ENCODE results near the gene PICALM. TPM values are rescaled to one million over a fixed set of nuclear protein-coding genes. Genes with fewer than 3 reads are reported as not detected.
A peak's percentile ranks its signal among the peaks of the same experiment; 100 is the strongest.

The PICALM gene
- total and polyA plus RNA-seq, 9 of the 15 experiments (the other 6 are each of a cell fraction or from before 2014, with no cell fraction given) = 41.3 to 990 (median 309) TPM

DNA sequence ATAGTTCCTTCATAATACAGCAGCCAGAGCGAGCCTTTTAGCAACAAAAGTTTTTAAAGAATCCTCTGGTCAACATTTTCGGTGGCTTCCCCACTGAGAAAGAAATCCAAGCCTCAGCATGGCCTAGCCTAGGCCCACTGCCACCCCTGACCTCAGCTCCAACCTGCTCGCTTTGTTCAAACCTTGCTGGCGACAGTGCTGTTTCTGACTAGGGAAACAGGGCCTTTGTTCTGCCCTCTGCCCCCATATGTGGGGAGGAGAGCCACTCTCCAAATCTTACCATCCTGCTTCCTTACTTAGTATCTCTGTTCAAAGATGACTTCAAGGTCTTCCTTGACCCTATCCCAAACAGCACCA, 117.9 kb downstream of the PICALM start (continued):
- TF ChIP-seq LCOR (CRISPR knock-in tag; IDR thresholded peaks at IDR 0.05) (0 out of 2 replicates have a peak, but pooled peaks have one; percentile 43), TAF1 (IDR thresholded peaks at IDR 0.05; ENCODE audit: control insufficient read depth, extremely low read depth, insufficient read depth, low read length, severe bottlenecking) (no peak), HNRNPLL (IDR thresholded peaks at IDR 0.05; ENCODE audit: low read depth, low read length, poor library complexity, severe bottlenecking) (no peak), U2AF1 (optimal IDR thresholded peaks at IDR 0.05; ENCODE audit: low read depth, low read length) (no peak), ZNF174 (CRISPR knock-in tag; IDR thresholded peaks at IDR 0.05) (no peak), POLR2A (conservative IDR thresholded peaks at IDR 0.05) (peak; percentile 24; the same call in 1 of the 2 replicates), WHSC1 (IDR thresholded peaks at IDR 0.05; ENCODE audit: low read length) (no peak)
- TF ChIP-seq, protein P1, sequence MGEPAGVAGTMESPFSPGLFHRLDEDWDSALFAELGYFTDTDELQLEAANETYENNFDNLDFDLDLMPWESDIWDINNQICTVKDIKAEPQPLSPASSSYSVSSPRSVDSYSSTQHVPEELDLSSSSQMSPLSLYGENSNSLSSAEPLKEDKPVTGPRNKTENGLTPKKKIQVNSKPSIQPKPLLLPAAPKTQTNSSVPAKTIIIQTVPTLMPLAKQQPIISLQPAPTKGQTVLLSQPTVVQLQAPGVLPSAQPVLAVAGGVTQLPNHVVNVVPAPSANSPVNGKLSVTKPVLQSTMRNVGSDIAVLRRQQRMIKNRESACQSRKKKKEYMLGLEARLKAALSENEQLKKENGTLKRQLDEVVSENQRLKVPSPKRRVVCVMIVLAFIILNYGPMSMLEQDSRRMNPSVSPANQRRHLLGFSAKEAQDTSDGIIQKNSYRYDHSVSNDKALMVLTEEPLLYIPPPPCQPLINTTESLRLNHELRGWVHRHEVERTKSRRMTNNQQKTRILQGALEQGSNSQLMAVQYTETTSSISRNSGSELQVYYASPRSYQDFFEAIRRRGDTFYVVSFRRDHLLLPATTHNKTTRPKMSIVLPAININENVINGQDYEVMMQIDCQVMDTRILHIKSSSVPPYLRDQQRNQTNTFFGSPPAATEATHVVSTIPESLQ (CRISPR knock-in tag; IDR thresholded peaks at IDR 0.05) = no peak

GRCh38 chr11:85950317-85951048, 118.4 kb downstream of the PICALM start:
- Histone ChIP-seq H3K36me3 (ENCODE audit: control insufficient read depth, insufficient read depth, low read length) (peaks cover 11% of the 10 kb centered on the region; the same call in 2 of the 3 replicates), H3K4me3 (no peak overlapping the region), H3K79me2 (ENCODE audit: control insufficient read depth, insufficient read depth, low read length) (no peaks in the 10 kb centered on the region), H2AFZ (ENCODE audit: low read depth, low read length) (no peak overlapping the region), H3K27me3 (ENCODE audit: control insufficient read depth in 2 of 2, insufficient read depth in 2 of 2, low read length in 2 of 2) (no peaks in the 10 kb centered on the region), H3K27ac (ENCODE audit: extremely low read depth, low read depth, low read length) (no peak overlapping the region), H3K9me1 (ENCODE audit: control insufficient read depth, insufficient read depth, low read length) (no peaks in the 10 kb centered on the region), H3K4me2 (ENCODE audit: insufficient read depth, low read length) (no peak overlapping the region), H3K9ac (ENCODE audit: insufficient read depth in 1 of 2, low read depth in 2 of 2, low read length in 2 of 2) (no peak overlapping the region), H3K4me1 (replicated peaks in 1 of 2; ENCODE audit: control insufficient read depth in 2 of 2, insufficient read depth in 2 of 2, low read length in 2 of 2) (no peaks in the 10 kb centered on the region), H4K20me1 (replicated peaks; ENCODE audit: control insufficient read depth, insufficient read depth, low read length) (no peaks in the 10 kb centered on the region), H3K9me3 (replicated peaks; ENCODE audit: control insufficient read depth, insufficient read depth, low read depth, low read length) (no peaks in the 10 kb centered on the region)
- in situ Hi-C loops (cut with MboI) = no loop called here
- ChIA-PET CTCF (ENCODE audit: low intra/inter-chr PET ratio) (no interaction called here), POLR2A (interaction anchor here (1.5 kb wide), 2 partner anchors 9 to 12 kb away, joined by 3 to 4 read pairs; no protein-coding TSS in a partner anchor)
- no peak for DNase-seq (ENCODE audit: extremely low read depth in 1 of 4, low spot score in 3 of 4)
- BruUV-seq (replicated peaks) = no TSS peak
- no peak for FAIRE-seq
- peak; percentile 12 for ATAC-seq
- intact Hi-C loops (cut with micrococcal nuclease) = no loop called here
- 77% methylated on average over 8 of the region's 8 CpGs for WGBS (ENCODE audit: insufficient coverage, low coverage, missing lambda C conversion rate)
- TF ChIP-seq GATAD2B (IDR thresholded peaks at IDR 0.05; ENCODE audit: borderline replicate concordance) (no peak), TEAD1 (CRISPR knock-in tag; IDR thresholded peaks at IDR 0.05) (0 out of 4 replicates have a peak, but pooled peaks of 1 of the 2 experiments have one; percentile 5), DPF2 (IDR thresholded peaks at IDR 0.05) (no peak), ZZZ3 (IDR thresholded peaks at IDR 0.05) (no peak), SNAPC5 (CRISPR knock-in tag; IDR thresholded peaks at IDR 0.05) (no peak), ZKSCAN8 (CRISPR knock-in tag; IDR thresholded peaks at IDR 0.05) (no peak)
- TF ChIP-seq, protein P2, sequence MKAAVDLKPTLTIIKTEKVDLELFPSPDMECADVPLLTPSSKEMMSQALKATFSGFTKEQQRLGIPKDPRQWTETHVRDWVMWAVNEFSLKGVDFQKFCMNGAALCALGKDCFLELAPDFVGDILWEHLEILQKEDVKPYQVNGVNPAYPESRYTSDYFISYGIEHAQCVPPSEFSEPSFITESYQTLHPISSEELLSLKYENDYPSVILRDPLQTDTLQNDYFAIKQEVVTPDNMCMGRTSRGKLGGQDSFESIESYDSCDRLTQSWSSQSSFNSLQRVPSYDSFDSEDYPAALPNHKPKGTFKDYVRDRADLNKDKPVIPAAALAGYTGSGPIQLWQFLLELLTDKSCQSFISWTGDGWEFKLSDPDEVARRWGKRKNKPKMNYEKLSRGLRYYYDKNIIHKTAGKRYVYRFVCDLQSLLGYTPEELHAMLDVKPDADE (conservative IDR thresholded peaks at IDR 0.05; ENCODE audit: control insufficient read depth, low read depth, low read length) = no peak
- TF ChIP-seq, protein P3, sequence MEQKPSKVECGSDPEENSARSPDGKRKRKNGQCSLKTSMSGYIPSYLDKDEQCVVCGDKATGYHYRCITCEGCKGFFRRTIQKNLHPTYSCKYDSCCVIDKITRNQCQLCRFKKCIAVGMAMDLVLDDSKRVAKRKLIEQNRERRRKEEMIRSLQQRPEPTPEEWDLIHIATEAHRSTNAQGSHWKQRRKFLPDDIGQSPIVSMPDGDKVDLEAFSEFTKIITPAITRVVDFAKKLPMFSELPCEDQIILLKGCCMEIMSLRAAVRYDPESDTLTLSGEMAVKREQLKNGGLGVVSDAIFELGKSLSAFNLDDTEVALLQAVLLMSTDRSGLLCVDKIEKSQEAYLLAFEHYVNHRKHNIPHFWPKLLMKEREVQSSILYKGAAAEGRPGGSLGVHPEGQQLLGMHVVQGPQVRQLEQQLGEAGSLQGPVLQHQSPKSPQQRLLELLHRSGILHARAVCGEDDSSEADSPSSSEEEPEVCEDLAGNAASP (IDR thresholded peaks at IDR 0.05) = no peak

All from K562 (cell line).